ENCODE results near the gene COASY.

COASY gene

GRCh38 chr17:42553161-42553818 lies 8.7 kb upstream of the COASY start:
- no peak for DNase-seq

- no peak for DNase-seq
Observed at GRCh38 chr17:42553866-42554249, 8.1 kb upstream of the COASY start.

- peak; percentile 71 to 89 (median 76) for DNase-seq
Observed at GRCh38 chr17:42554250-42555121, 7.5 kb upstream of the COASY start.

- no peak for DNase-seq
Observed at GRCh38 chr17:42555122-42555622, 6.8 kb upstream of the COASY start.

- DNase-seq: peak in 1 of 3 donors; percentile 26
Observed at GRCh38 chr17:42555961-42556617, 5.9 kb upstream of the COASY start.

GRCh38 chr17:42559075-42559474 lies 2.9 kb upstream of the COASY start:
- no peak for DNase-seq

GRCh38 chr17:42560246-42560645 lies 1.7 kb upstream of the COASY start:
- DNase-seq: no peak

GRCh38 chr17:42562388-42563142 lies 617 bp downstream of the COASY start:
- DNase-seq: peak in 2 of 3 donors; percentile 71 to 78

GRCh38 chr17:42563143-42563509 lies 1.2 kb downstream of the COASY start:
- DNase-seq: no peak

- no peak for DNase-seq
Observed at GRCh38 chr17:42563543-42563942, 1.6 kb downstream of the COASY start.

GRCh38 chr17:42563950-42564349 lies 2.0 kb downstream of the COASY start:
- no peak for DNase-seq

GRCh38 chr17:42564815-42565522 lies 3.0 kb downstream of the COASY start:
- no peak for DNase-seq

GRCh38 chr17:42565523-42566214 lies 3.7 kb downstream of the COASY start:
- no peak for DNase-seq

- no peak for DNase-seq
Observed at GRCh38 chr17:42566215-42566882, 4.4 kb downstream of the COASY start.

- DNase-seq: peak; percentile 96 to 98 (median 97)
Observed at GRCh38 chr17:42566883-42567573, 5.1 kb downstream of the COASY start, which contains the start of gene MLX. TSS of gene MLX (plus strand) at chr17:42567100. CDS start at chr17:42567125, 25 bp downstream.

- no peak for DNase-seq
Observed at GRCh38 chr17:42568341-42569111, 6.6 kb downstream of the COASY start.

GRCh38 chr17:42571435-42572225 lies 9.7 kb downstream of the COASY start:
- no peak for DNase-seq

GRCh38 chr17:42573095-42573494 lies 11.1 kb downstream of the COASY start:
- no peak for DNase-seq

Data from suppressor macrophage treated with lipopolysaccharide for 1 hour (primary cell).